Vagina (tissue), 2 donors: ENCODE results near the gene ANGEL1.

Source experiments
- POLR2A ChIP-seq, 2 donors: fragments of 450-650 bp; IDR thresholded peaks; one replicate each; pipeline ENCODE4 v1.6.1; 2017; ENCODE audit warnings: antibody characterized with exemption in 2 of 2, mild to moderate bottlenecking in 2 of 2, moderate library complexity in 2 of 2
- POLR2AphosphoS5 ChIP-seq, 2 donors: sonication (generic); formaldehyde crosslinking; IDR thresholded peaks; one replicate each; pipeline ENCODE4 v1.9.0; 2017; ENCODE audit warnings: antibody characterized with exemption in 2 of 2, mild to moderate bottlenecking in 2 of 2, low read depth in 1 of 2; ENCODE audit not compliant: insufficient read depth in 1 of 2
- TF ChIP-seq, protein P1 (sequence below), 3 experiments: fragments of 450-650 bp in 2 of 3; fragments of 200-600 bp in 1 of 3; sonication (generic) in 1 of 3; IDR thresholded peaks; one replicate each; pipeline ENCODE4 v1.5.1; 2017 to 2019; ENCODE audit warnings: antibody characterized with exemption in 3 of 3, mild to moderate bottlenecking in 2 of 3, moderate library complexity in 2 of 3

DNA sequence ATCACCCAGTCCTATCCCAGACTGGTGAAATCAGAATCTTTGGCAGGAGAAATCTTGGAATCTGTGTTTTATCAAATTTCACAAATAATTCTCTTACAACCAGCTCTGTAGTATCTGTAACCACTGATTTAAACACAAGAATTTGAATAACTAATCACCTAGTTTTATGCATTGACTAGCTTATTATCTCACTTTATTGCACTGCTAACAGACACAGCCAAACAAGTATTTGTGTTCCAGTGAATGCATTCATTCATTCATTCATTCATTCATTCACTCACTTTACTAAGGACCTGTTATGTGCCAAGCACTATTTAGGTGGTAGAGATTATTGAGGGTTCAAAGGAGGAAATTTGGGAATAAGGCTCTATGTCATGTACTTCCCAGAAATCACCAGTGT, 29.7 kb upstream of the ANGEL1 start:
- TF ChIP-seq, protein P1, sequence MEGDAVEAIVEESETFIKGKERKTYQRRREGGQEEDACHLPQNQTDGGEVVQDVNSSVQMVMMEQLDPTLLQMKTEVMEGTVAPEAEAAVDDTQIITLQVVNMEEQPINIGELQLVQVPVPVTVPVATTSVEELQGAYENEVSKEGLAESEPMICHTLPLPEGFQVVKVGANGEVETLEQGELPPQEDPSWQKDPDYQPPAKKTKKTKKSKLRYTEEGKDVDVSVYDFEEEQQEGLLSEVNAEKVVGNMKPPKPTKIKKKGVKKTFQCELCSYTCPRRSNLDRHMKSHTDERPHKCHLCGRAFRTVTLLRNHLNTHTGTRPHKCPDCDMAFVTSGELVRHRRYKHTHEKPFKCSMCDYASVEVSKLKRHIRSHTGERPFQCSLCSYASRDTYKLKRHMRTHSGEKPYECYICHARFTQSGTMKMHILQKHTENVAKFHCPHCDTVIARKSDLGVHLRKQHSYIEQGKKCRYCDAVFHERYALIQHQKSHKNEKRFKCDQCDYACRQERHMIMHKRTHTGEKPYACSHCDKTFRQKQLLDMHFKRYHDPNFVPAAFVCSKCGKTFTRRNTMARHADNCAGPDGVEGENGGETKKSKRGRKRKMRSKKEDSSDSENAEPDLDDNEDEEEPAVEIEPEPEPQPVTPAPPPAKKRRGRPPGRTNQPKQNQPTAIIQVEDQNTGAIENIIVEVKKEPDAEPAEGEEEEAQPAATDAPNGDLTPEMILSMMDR (IDR thresholded peaks at IDR 0.05): no peak
- no peak for TF ChIP-seq POLR2A (IDR thresholded peaks at IDR 0.05)
- TF ChIP-seq POLR2AphosphoS5 (IDR thresholded peaks at IDR 0.05; ENCODE audit: insufficient read depth in 1 of 2, low read depth in 1 of 2): no peak
